Endodermal cell (in vitro differentiated cells): Measurements from ENCODE around the gene LRRC27. TPM values are rescaled to one million over a fixed set of nuclear protein-coding genes. Genes with fewer than 3 reads are reported as not detected.

Source experiments
- DNase-seq: peaks from one replicate; pipeline ENCODE4 v3.0.0-alpha.2; 2017
- H3K27ac ChIP-seq: 2 replicates; pipeline ENCODE4 v1.5.1; 2013; ENCODE audit warnings: mild to moderate bottlenecking, low read depth, low read length, moderate library complexity
- H3K27me3 ChIP-seq: 2 replicates; pipeline ENCODE4 v1.6.1; 2013; ENCODE audit warnings: mild to moderate bottlenecking, low read length, moderate library complexity; ENCODE audit not compliant: insufficient read depth, control insufficient read depth, poor library complexity, severe bottlenecking
- H3K36me3 ChIP-seq: 2 replicates; pipeline ENCODE4 v1.7.0; 2013; ENCODE audit warnings: mild to moderate bottlenecking, low read length, moderate library complexity; ENCODE audit not compliant: control insufficient read depth, insufficient read depth
- H3K4me1 ChIP-seq: one replicate; pipeline ENCODE4 v1.7.0; 2013; ENCODE audit warnings: low read length; ENCODE audit not compliant: control insufficient read depth, insufficient read depth
- H3K4me3 ChIP-seq: 2 replicates; pipeline ENCODE4 v1.5.1; 2013; ENCODE audit warnings: mild to moderate bottlenecking, low read length, moderate library complexity
- H3K9ac ChIP-seq: 2 replicates; pipeline ENCODE4 v1.6.1; 2013; ENCODE audit warnings: mild to moderate bottlenecking, low read length, moderate library complexity; ENCODE audit not compliant: poor library complexity, severe bottlenecking; ENCODE audit errors: extremely low read depth
- H3K9me3 ChIP-seq: 2 replicates; pipeline ENCODE4 v1.6.1; 2013; ENCODE audit warnings: mild to moderate bottlenecking, low read length, moderate library complexity; ENCODE audit not compliant: control insufficient read depth
- H3K27ac Mint-ChIP-seq: 2 replicates; pipeline ENCODE4 v1.8.0; 2020; ENCODE audit warnings: mixed read lengths
- H3K27me3 Mint-ChIP-seq: 2 replicates; pipeline ENCODE4 v1.8.0; 2021; ENCODE audit warnings: mild to moderate bottlenecking, mixed read lengths; ENCODE audit not compliant: insufficient read depth
- H3K36me3 Mint-ChIP-seq: 2 replicates; pipeline ENCODE4 v1.8.0; 2020; ENCODE audit warnings: low read depth, mixed read lengths
- H3K4me1 Mint-ChIP-seq: 2 replicates; pipeline ENCODE4 v1.8.0; 2020; ENCODE audit warnings: mixed read lengths
- H3K4me3 Mint-ChIP-seq: 2 replicates; pipeline ENCODE4 v1.8.0; 2020; ENCODE audit warnings: mild to moderate bottlenecking, moderate library complexity, mixed read lengths
- H3K9me3 Mint-ChIP-seq: 2 replicates; pipeline ENCODE4 v1.8.0; 2020; ENCODE audit warnings: mild to moderate bottlenecking, mixed read lengths
- WGBS, 2 experiments: methylation state at CpG; one replicate each; pipeline versions ENCODE4 v1.1.5 to v1.1.7; 2013; ENCODE audit warnings: missing lambda C conversion rate in 2 of 2, mixed read lengths in 1 of 2; ENCODE audit not compliant: insufficient coverage in 1 of 2, insufficient read length in 1 of 2; 5-methylcytosine and 5-hydroxymethylcytosine counted together
- total RNA-seq, 2 donors: library from RNA; stranded (reverse); fragmentation: NEBNext Ultra II Directional in 1 of 2; extraction: Animal tissue kit (Norgen Biotek cat#: 25700) in 1 of 2; gene quantifications; 2 replicates in 1 of 2; 3 replicates in 1 of 2; pipeline ENCODE4 v1.2.1, GENCODE V29; 2021
- TF ChIP-seq, protein P1 (sequence below): fragments of 200-600 bp; sonication (generic); conservative IDR thresholded peaks from 2 replicates; pipeline ENCODE4 v1.5.0; 2021; ENCODE audit warnings: antibody characterized with exemption, mild to moderate bottlenecking

Gene LRRC27
- total RNA-seq, 2 donors from 2014 or later: 10.3 to 14.6 TPM

DNA sequence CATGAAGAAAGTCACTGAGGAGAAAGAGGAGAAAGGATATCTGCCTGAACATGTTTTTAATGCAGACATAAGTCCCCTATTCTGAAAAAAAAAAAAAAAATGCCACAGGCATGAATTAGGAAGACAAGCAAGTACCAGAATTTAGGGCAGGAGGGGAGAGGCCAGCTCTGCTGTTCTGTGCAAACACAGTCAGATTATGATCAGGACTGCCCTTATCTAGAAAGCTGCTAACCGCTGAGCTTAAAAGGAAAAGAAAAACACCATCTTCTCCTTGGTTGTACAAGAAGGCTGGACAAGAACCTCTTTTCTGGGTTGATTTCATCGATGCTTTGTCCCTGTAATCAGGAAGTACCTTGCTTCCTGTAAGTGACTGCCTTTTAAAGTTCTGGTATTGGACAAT, 49.7 kb downstream of the LRRC27 start:
- Histone ChIP-seq H3K9ac (no peak overlapping the region), H3K4me1 (no peaks in the 10 kb centered on the region), H3K4me3 (no peak overlapping the region), H3K36me3 (no peaks in the 10 kb centered on the region), H3K27me3 (no peaks in the 10 kb centered on the region), H3K27ac (no peak overlapping the region), H3K9me3 (no peaks in the 10 kb centered on the region)
- Mint-ChIP-seq H3K27me3 (peaks cover 3% of the 10 kb centered on the region), H3K27ac (no peak overlapping the region), H3K36me3 (peaks cover 2% of the 10 kb centered on the region), H3K9me3 (peaks cover 2% of the 10 kb centered on the region), H3K4me3 (no peak overlapping the region), H3K4me1 (no peaks in the 10 kb centered on the region)
- DNase-seq: no peak
- TF ChIP-seq, protein P1, sequence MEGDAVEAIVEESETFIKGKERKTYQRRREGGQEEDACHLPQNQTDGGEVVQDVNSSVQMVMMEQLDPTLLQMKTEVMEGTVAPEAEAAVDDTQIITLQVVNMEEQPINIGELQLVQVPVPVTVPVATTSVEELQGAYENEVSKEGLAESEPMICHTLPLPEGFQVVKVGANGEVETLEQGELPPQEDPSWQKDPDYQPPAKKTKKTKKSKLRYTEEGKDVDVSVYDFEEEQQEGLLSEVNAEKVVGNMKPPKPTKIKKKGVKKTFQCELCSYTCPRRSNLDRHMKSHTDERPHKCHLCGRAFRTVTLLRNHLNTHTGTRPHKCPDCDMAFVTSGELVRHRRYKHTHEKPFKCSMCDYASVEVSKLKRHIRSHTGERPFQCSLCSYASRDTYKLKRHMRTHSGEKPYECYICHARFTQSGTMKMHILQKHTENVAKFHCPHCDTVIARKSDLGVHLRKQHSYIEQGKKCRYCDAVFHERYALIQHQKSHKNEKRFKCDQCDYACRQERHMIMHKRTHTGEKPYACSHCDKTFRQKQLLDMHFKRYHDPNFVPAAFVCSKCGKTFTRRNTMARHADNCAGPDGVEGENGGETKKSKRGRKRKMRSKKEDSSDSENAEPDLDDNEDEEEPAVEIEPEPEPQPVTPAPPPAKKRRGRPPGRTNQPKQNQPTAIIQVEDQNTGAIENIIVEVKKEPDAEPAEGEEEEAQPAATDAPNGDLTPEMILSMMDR: no peak
- 91 to 93% methylated on average over 2 of the region's 2 CpGs for WGBS, 2 experiments

DNA sequence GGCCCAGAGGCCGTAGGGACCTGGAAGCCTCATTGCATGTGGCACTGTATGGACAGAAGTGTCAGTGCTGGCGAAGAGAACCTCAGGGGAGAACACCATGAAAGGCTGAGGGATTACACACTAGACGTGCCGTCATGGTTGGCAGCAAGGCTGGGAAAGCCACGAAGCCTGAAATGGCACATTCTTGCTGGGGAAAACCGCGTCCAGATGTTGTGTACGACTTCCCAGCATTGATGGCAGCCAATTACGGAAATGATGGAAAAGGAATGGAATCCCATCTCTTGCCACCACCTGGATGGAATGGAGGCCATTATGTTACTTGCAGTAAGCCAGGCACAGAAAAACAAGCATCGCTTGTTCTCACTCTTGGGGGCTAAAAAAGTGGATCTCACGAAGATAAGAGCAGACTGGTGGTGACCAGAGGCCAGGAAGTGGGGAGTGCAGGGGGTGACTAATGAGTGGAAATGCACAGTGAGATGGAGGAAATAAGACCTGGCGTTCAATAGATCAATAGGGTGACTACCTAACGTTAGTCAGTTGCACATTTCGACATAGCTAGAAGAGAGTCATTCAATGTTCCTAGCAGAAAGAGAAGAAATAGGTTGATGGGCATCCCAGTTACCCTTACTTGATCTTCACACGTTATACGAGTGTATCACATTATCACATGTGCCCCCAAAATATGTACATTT, 50.4 kb downstream of the LRRC27 start:
- Histone ChIP-seq H3K9me3 (no peaks in the 10 kb centered on the region), H3K4me1 (no peaks in the 10 kb centered on the region), H3K27me3 (no peaks in the 10 kb centered on the region), H3K36me3 (no peaks in the 10 kb centered on the region), H3K27ac (no peak overlapping the region), H3K9ac (no peak overlapping the region), H3K4me3 (no peak overlapping the region)
- 88 to 95% methylated on average over 13 to 14 of the region's 16 CpGs for WGBS, 2 experiments
- TF ChIP-seq, protein P1: no peak
- Mint-ChIP-seq H3K9me3 (peaks cover 2% of the 10 kb centered on the region), H3K4me3 (no peak overlapping the region), H3K27me3 (peaks cover 3% of the 10 kb centered on the region), H3K4me1 (no peaks in the 10 kb centered on the region), H3K27ac (no peak overlapping the region), H3K36me3 (peaks cover 2% of the 10 kb centered on the region)
- no peak for DNase-seq

DNA sequence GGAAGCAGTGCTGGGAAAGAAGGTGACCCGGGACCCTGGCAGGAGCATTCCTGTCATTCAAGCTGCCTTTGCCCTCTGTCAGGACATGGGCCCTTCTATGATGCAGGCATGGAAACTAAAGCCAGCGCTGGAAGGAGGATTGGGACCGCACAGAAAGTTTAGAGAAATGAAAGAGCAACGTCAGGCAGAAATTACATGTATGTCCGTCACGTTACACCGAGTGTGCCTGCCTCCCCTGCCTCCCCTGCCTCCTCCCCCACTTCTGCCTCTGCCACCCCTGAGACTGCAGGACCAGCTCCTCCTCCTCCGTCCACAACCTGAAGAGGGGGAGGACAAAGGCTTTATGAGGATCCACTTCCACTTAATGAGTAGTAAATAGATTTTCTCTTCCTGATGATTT, 51.1 kb downstream of the LRRC27 start:
- no peak overlapping the region for H3K27ac ChIP-seq
- no peak overlapping the region for H3K27ac Mint-ChIP-seq
- H3K9me3 ChIP-seq: no peaks in the 10 kb centered on the region
- H3K27me3 Mint-ChIP-seq: peaks cover 3% of the 10 kb centered on the region
- H3K9ac ChIP-seq: no peak overlapping the region
- DNase-seq: no peak
- 88 to 92% methylated on average over 7 to 8 of the region's 8 CpGs for WGBS, 2 experiments
- H3K4me3 ChIP-seq: no peak overlapping the region
- H3K36me3 Mint-ChIP-seq: peaks cover 2% of the 10 kb centered on the region
- TF ChIP-seq, protein P1: no peak
- no peaks in the 10 kb centered on the region for H3K36me3 ChIP-seq
- H3K27me3 ChIP-seq: no peaks in the 10 kb centered on the region
- H3K9me3 Mint-ChIP-seq: peaks cover 2% of the 10 kb centered on the region
- H3K4me1 ChIP-seq: no peaks in the 10 kb centered on the region
- H3K4me3 Mint-ChIP-seq: no peak overlapping the region
- H3K4me1 Mint-ChIP-seq: no peaks in the 10 kb centered on the region
